ENCODE data around the gene SLC25A30. TPM values are rescaled to one million over a fixed set of nuclear protein-coding genes. Genes with fewer than 3 reads are reported as not detected.

Gene SLC25A30
- total RNA-seq, 1 donor from 2014 or later, result 18.4 TPM

- no peak for DNase-seq (ENCODE audit: low read depth)
- peaks cover 5% of the 10 kb centered on the region for H3K36me3 ChIP-seq (ENCODE audit: control insufficient read depth, insufficient read depth, low read length)
- FAIRE-seq, result no peak
- TF ChIP-seq, protein P1, sequence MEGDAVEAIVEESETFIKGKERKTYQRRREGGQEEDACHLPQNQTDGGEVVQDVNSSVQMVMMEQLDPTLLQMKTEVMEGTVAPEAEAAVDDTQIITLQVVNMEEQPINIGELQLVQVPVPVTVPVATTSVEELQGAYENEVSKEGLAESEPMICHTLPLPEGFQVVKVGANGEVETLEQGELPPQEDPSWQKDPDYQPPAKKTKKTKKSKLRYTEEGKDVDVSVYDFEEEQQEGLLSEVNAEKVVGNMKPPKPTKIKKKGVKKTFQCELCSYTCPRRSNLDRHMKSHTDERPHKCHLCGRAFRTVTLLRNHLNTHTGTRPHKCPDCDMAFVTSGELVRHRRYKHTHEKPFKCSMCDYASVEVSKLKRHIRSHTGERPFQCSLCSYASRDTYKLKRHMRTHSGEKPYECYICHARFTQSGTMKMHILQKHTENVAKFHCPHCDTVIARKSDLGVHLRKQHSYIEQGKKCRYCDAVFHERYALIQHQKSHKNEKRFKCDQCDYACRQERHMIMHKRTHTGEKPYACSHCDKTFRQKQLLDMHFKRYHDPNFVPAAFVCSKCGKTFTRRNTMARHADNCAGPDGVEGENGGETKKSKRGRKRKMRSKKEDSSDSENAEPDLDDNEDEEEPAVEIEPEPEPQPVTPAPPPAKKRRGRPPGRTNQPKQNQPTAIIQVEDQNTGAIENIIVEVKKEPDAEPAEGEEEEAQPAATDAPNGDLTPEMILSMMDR (IDR thresholded peaks at IDR 0.05; ENCODE audit: insufficient read depth, low read length, severe bottlenecking), result no peak
- no peak overlapping the region for H3K4me3 ChIP-seq (ENCODE audit: low read depth, low read length)
- no peaks in the 10 kb centered on the region for H3K27me3 ChIP-seq (ENCODE audit: control insufficient read depth, insufficient read depth, low read length)
Observed at GRCh38 chr13:45374917-45375316, 43.3 kb downstream of the SLC25A30 start.

GRCh38 chr13:45373162-45373547 lies 45.0 kb downstream of the SLC25A30 start:
- no peaks in the 10 kb centered on the region for H3K27me3 ChIP-seq (ENCODE audit: control insufficient read depth, insufficient read depth, low read length)
- H3K36me3 ChIP-seq (ENCODE audit: control insufficient read depth, insufficient read depth, low read length), result peaks cover 7% of the 10 kb centered on the region
- TF ChIP-seq, protein P1 (IDR thresholded peaks at IDR 0.05; ENCODE audit: insufficient read depth, low read length, severe bottlenecking), result no peak
- peak; percentile 79 for FAIRE-seq
- DNase-seq (ENCODE audit: low read depth), result no peak
- no peak overlapping the region for H3K4me3 ChIP-seq (ENCODE audit: low read depth, low read length)

DNA sequence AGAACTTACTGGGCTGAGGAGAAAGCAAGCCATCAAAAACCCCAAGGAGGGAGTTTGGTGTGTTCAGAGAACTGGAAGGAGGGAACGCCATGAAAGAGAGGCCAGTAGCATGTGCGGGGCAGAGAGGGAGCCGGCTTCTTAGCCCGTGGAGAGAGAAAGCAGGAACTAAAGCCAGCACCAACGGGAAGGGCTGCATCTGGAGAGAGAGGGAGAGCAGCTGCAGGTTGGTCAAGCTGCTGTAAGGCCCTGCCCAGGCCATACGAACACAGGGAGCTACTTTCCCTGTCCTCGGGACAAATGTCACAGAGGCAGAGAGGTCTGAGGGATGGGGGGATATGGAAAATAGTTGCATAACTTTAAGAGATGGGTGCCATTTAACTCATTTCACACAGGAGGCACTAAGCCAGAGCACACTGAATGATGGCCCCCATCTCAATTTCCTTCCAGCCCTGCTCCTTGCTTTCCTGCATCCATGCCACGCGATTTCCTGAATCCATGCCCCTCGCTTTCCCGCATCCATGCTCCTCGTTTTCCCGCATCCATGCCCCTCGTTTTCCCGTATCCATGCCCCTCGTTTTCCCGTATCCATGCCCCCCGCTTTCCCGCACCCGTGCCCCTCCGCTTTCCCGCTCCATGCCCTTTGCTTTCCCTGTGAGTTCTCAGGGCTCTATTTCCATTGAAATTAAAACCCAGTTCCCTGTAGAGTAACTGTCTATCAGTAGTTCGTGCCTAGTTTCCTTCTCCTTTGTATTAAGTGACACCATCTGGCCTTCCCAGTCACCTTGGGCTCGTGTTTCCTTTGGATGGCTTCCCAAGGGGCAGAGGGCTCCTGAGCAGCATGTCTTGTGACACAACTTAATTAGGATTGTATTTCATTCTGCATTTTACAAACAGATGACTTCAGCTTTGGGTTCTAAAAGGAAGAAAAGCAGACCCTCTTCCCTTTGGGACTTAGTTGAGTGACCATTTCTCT lies 45.7 kb downstream of the SLC25A30 start:
- peaks cover 7% of the 10 kb centered on the region for H3K36me3 ChIP-seq (ENCODE audit: control insufficient read depth, insufficient read depth, low read length)
- FAIRE-seq, result no peak

DNA sequence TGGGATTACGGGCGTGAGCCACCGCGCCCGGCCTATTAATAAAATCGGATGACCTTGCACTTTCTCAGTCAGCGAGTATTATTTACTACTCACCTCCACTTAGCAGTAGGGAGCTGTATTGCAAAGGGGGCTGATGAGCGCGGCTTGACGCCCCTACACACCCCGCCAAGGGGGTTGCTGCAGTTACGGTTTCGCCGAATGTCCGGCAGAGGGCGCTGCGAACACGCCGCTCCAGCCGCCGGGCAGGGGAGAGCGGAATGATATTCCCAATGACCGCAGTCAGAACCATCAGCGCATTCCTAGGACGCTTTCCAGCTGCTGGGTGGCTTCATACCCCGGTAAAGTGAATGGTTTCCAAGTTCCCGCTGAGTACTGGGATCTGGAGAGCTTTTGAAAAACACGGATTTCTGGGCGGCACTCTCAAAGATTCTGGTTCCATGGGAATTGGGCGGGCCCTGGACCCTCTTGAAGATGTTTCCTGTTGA lies 47.2 kb downstream of the SLC25A30 start:
- Histone ChIP-seq H3K27me3 (ENCODE audit: control insufficient read depth, insufficient read depth, low read length) (no peaks in the 10 kb centered on the region), H3K4me3 (ENCODE audit: low read depth, low read length) (no peak overlapping the region), H3K36me3 (ENCODE audit: control insufficient read depth, insufficient read depth, low read length) (peaks cover 7% of the 10 kb centered on the region)
- DNase-seq (ENCODE audit: low read depth), result no peak
- no peak for FAIRE-seq
- TF ChIP-seq, protein P1 (IDR thresholded peaks at IDR 0.05; ENCODE audit: insufficient read depth, low read length, severe bottlenecking), result peak; percentile 95

More for the DNA sequence above, 45.7 kb downstream of the SLC25A30 start:
- H3K27me3 ChIP-seq (ENCODE audit: control insufficient read depth, insufficient read depth, low read length), result no peaks in the 10 kb centered on the region
- DNase-seq (ENCODE audit: low read depth), result no peak
- TF ChIP-seq, protein P1 (IDR thresholded peaks at IDR 0.05; ENCODE audit: insufficient read depth, low read length, severe bottlenecking), result no peak
- H3K4me3 ChIP-seq (ENCODE audit: low read depth, low read length), result no peak overlapping the region

- DNase-seq (ENCODE audit: low read depth), result no peak
- Histone ChIP-seq H3K27me3 (ENCODE audit: control insufficient read depth, insufficient read depth, low read length) (no peaks in the 10 kb centered on the region), H3K36me3 (ENCODE audit: control insufficient read depth, insufficient read depth, low read length) (peaks cover 7% of the 10 kb centered on the region), H3K4me3 (ENCODE audit: low read depth, low read length) (no peak overlapping the region)
- TF ChIP-seq, protein P1 (IDR thresholded peaks at IDR 0.05; ENCODE audit: insufficient read depth, low read length, severe bottlenecking), result no peak
- FAIRE-seq, result peak; percentile 62
Observed at GRCh38 chr13:45369116-45369515, 49.1 kb downstream of the SLC25A30 start.

Data from bronchial epithelial cell (primary cell).